Measurements from ENCODE around the gene ATP8B4. TPM values are rescaled to one million over a fixed set of nuclear protein-coding genes. Genes with fewer than 3 reads are reported as not detected.

ATP8B4 gene
- total RNA-seq, 1 donor: 90.2 TPM

DNA sequence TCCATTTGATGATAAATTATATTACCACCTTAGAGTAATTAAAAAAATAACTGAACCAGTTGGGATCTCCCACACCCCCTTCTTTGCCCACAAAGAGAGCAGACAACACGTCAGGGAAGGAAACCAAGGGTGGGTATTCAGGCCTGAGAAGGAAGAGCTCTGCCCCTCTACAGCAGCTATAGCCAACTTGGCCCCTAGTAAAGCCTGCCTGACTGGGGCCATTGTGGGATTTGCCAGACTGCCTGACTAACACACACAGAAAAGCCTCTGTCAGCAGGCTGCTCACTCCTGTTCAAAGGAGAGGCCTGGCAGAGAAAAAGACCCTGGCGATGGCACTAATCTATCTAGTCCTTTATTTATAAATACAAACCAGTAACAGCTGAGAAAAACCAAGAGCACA, 41.4 kb downstream of the ATP8B4 start:
- TF ChIP-seq, protein P1, sequence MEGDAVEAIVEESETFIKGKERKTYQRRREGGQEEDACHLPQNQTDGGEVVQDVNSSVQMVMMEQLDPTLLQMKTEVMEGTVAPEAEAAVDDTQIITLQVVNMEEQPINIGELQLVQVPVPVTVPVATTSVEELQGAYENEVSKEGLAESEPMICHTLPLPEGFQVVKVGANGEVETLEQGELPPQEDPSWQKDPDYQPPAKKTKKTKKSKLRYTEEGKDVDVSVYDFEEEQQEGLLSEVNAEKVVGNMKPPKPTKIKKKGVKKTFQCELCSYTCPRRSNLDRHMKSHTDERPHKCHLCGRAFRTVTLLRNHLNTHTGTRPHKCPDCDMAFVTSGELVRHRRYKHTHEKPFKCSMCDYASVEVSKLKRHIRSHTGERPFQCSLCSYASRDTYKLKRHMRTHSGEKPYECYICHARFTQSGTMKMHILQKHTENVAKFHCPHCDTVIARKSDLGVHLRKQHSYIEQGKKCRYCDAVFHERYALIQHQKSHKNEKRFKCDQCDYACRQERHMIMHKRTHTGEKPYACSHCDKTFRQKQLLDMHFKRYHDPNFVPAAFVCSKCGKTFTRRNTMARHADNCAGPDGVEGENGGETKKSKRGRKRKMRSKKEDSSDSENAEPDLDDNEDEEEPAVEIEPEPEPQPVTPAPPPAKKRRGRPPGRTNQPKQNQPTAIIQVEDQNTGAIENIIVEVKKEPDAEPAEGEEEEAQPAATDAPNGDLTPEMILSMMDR (IDR thresholded peaks at IDR 0.05; ENCODE audit: insufficient read depth, low read depth, low read length): no peak
- H3K4me3 ChIP-seq (ENCODE audit: low read depth, low read length): no peak overlapping the region
- DNase-seq (ENCODE audit: low read depth): no peak

DNA sequence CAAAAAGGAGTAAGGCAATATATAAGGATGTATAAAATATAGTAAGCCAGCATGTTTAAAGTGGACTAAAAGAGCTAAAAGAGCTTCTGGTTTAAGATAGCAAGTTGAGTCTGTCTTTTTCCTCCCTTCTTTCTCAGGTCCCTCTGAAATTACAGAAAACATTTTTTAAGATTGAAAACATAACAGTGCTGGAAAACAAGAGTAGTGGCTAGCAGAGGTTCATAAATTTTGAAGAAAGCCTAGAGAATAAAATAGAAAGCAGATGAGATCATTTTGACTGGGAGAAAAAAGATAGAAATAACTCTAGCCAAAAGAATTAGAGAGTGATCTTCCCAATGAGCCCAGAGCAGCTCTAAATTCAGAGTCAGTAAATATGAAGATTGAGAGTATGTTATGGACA, 41.9 kb downstream of the ATP8B4 start:
- H3K4me3 ChIP-seq (ENCODE audit: low read depth, low read length): no peak overlapping the region
- TF ChIP-seq, protein P1 (IDR thresholded peaks at IDR 0.05; ENCODE audit: insufficient read depth, low read depth, low read length): no peak
- DNase-seq (ENCODE audit: low read depth): no peak

DNA sequence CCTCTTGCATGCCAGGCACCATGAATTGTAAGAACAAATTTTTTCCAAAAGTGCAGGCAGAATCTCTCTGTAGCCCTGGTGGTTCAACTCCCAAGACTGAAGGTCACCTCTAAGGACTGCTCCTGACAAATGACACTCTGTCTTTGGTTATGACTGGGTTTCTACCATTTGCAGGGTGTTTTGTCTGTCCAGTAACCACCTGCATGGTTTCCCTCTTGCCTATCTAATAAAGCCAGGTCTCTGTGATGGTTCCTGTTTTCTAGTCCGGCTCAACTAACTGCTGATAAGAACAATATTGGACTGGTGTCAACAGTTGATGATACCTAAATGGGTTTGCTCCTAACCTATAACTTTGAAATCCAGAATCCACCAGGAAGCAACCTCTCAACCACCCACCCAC, 43.7 kb downstream of the ATP8B4 start:
- no peak for DNase-seq (ENCODE audit: low read depth)
- TF ChIP-seq, protein P1 (IDR thresholded peaks at IDR 0.05; ENCODE audit: insufficient read depth, low read depth, low read length): no peak
- no peak overlapping the region for H3K4me3 ChIP-seq (ENCODE audit: low read depth, low read length)

DNA sequence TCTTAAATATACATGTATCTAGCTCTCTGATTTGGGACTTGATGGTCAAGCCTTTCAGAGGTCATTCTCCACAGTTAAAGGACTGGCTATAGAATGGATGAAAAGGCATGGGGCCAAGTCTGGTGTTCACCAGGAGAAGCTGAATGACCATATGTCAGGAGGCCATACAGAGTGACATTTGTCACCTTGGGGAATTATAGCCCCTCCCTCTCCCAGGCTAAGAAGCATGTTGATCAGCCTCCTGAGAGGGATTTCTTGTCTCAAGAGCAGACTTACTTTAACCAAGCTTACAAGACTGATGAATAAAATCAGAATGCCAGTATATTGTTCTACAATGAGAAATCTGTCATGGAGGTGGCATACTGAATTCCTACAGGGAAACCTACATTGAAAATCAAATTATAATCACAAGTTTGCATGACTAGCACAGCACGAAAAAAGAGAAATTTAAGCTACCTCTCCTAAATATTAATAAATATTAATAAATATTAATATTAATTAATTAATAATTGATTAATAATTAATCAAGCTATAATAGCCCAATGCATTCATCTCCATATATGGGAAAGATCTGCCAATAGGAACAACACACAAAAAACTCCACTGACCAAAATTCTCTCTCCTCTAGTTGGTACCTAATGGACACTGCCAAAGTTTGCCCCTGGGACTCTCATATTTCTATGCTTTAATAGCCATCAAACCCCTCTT, 47.3 kb downstream of the ATP8B4 start:
- TF ChIP-seq, protein P1 (IDR thresholded peaks at IDR 0.05; ENCODE audit: insufficient read depth, low read depth, low read length): no peak
- H3K4me3 ChIP-seq (ENCODE audit: low read depth, low read length): no peak overlapping the region
- DNase-seq (ENCODE audit: low read depth): no peak

DNA sequence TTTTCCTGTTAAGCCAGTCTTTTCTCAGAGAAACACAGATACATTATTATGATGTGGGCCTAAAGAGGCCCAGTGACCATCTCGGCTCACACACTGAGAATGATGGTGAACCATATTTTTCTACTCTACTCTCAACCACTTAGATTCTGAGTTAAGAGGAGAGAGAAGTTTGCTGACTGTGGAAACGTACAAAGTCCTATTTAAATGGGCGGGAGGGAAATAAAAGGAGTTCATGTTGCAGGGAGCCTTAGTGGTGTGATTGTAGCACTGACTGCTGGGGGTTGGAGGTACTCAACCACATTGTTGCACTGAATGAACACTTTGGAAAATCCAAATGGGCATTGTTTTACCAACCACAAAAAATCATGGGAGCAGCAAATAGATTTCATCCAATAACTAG, 51.0 kb downstream of the ATP8B4 start:
- no peak for DNase-seq (ENCODE audit: low read depth)
- TF ChIP-seq, protein P1 (IDR thresholded peaks at IDR 0.05; ENCODE audit: insufficient read depth, low read depth, low read length): no peak
- H3K4me3 ChIP-seq (ENCODE audit: low read depth, low read length): no peak overlapping the region

DNA sequence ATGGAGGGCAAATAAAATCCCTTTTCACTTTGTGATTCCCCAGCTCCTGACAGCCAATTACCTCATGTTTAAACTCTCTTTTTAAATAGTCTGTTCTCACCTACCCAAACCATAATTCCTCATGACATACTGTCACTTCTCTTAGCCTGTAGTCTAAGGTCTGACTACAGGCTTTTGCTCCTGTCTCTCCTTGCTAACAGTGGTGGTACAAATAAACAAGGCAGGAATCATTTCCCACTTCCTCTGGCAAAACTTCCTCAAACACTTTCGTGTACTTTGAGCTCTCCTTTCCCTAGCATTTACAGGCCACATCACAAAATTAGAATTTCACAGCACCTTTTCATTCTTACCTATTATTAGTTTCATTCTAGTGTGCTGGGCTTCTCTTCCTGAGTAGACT, 51.8 kb downstream of the ATP8B4 start:
- TF ChIP-seq, protein P1 (IDR thresholded peaks at IDR 0.05; ENCODE audit: insufficient read depth, low read depth, low read length): no peak
- H3K4me3 ChIP-seq (ENCODE audit: low read depth, low read length): no peak overlapping the region
- no peak for DNase-seq (ENCODE audit: low read depth)

DNA sequence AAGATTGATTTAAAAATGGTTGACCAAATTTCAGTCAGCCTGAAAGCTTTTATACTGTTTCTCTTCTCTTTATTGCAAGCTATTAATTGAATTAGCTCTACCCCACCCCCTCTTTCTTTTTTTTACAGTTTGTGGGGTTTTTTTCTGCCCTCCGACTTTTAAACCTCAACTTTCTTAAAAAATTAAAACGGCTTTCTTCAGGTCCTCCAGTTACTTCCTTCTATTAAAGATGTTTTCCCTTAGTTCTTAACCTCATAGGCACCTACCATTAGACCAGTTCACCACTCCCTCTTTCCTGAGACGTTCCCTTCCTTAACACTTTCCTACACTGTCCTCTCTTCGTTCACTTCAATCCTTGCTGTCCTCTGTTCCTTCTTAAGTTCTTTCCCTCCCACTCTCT, 52.4 kb downstream of the ATP8B4 start:
- no peak overlapping the region for H3K4me3 ChIP-seq (ENCODE audit: low read depth, low read length)
- TF ChIP-seq, protein P1 (IDR thresholded peaks at IDR 0.05; ENCODE audit: insufficient read depth, low read depth, low read length): no peak
- no peak for DNase-seq (ENCODE audit: low read depth)
